Sigmoid colon (tissue), 4 donors: ENCODE measurements around the gene VEGFA.

Source experiments
- CTCF ChIP-seq, 4 experiments: fragments of 450-650 bp in 3 of 4; fragments of 200-600 bp in 1 of 4; IDR thresholded peaks; one replicate each; pipeline ENCODE4 v1.5.1; 2016 to 2019; ENCODE audit warnings: antibody characterized with exemption in 4 of 4, mild to moderate bottlenecking in 3 of 4, moderate library complexity in 2 of 4
- POLR2A ChIP-seq, 2 donors: fragments of 450-650 bp; IDR thresholded peaks; one replicate each; pipeline ENCODE4 v1.6.1; 2016; ENCODE audit warnings: antibody characterized with exemption in 2 of 2, mild to moderate bottlenecking in 2 of 2, moderate library complexity in 2 of 2
- POLR2AphosphoS5 ChIP-seq, 4 donors: sonication (generic); formaldehyde crosslinking; IDR thresholded peaks; one replicate each; pipeline ENCODE4 v1.6.1; 2017; ENCODE audit warnings: antibody characterized with exemption in 4 of 4

GRCh38 chr6:43774776-43775534 is 4.9 kb downstream of the VEGFA start:
- peak; percentile 87 to 92 (median 89) for TF ChIP-seq CTCF (IDR thresholded peaks at IDR 0.05)
- TF ChIP-seq POLR2AphosphoS5 (IDR thresholded peaks at IDR 0.05) = no peak
- TF ChIP-seq POLR2A (IDR thresholded peaks at IDR 0.05) = no peak
